WTC11 (cell line): ENCODE results near the gene RGP1. TPM values are rescaled to one million over a fixed set of nuclear protein-coding genes. Genes with fewer than 3 reads are reported as not detected.

Experiments used
- ATAC-seq: fragments of 200-7000 bp; cut with Tn5 transposase; 2 replicates; pipeline ENCODE4 v1.10.0; 2021; ENCODE audit warnings: mild to moderate bottlenecking, moderate library complexity
- CTCF ChIA-PET: fragments of 300-600 bp; sonication (Branson Sonifier 250); formaldehyde crosslinking; loops from one replicate; lab custom pipeline; 2021; ENCODE audit warnings: antibody characterized with exemption; lab: Charles Lee
- POLR2A ChIA-PET: fragments of 350-600 bp; sonication (Branson Sonifier 250); formaldehyde crosslinking; loops from one replicate; lab custom pipeline; 2021; ENCODE audit warnings: antibody characterized with exemption; lab: Charles Lee
- DNase-seq: peaks from one replicate; pipeline ENCODE4 v3.0.0; 2021; ENCODE audit warnings: low spot score
- H3K27ac Mint-ChIP-seq: 2 replicates; pipeline ENCODE4 v1.8.0; 2021; ENCODE audit warnings: mixed read lengths
- H3K27me3 Mint-ChIP-seq: 2 replicates; pipeline ENCODE4 v1.8.0; 2021; ENCODE audit warnings: low read depth, mild to moderate bottlenecking, moderate library complexity, mixed read lengths
- H3K36me3 Mint-ChIP-seq: 2 replicates; pipeline ENCODE4 v1.8.0; 2021; ENCODE audit warnings: mixed read lengths
- H3K4me1 Mint-ChIP-seq: 2 replicates; pipeline ENCODE4 v1.8.0; 2022; ENCODE audit warnings: mixed read lengths
- H3K4me3 Mint-ChIP-seq: 2 replicates; pipeline ENCODE4 v1.8.0; 2021; ENCODE audit warnings: mild to moderate bottlenecking, moderate library complexity, mixed read lengths
- H3K9me3 Mint-ChIP-seq: 2 replicates; pipeline ENCODE4 v1.8.0; 2021; ENCODE audit warnings: mixed read lengths
- CREB1 ChIP-seq: sonication (generic); formaldehyde crosslinking; IDR thresholded peaks from 2 replicates; pipeline ENCODE4 v1.8.0; 2023; ENCODE audit warnings: mild to moderate bottlenecking, missing genetic modification reagents
- FOXP1 ChIP-seq: sonication (generic); formaldehyde crosslinking; IDR thresholded peaks from 2 replicates; pipeline ENCODE4 v1.8.0; 2022; ENCODE audit warnings: missing genetic modification reagents, mild to moderate bottlenecking, moderate library complexity, borderline replicate concordance
- JUN ChIP-seq: sonication (generic); formaldehyde crosslinking; IDR thresholded peaks from 2 replicates; pipeline ENCODE4 v1.8.0; 2023; ENCODE audit warnings: mild to moderate bottlenecking, missing genetic modification reagents
- KAT7 ChIP-seq: sonication (generic); formaldehyde crosslinking; IDR thresholded peaks from 2 replicates; pipeline ENCODE4 v1.8.1; 2023; ENCODE audit warnings: missing genetic modification reagents, mild to moderate bottlenecking, borderline replicate concordance
- MXD4 ChIP-seq: fragments of 250-450 bp; sonication (Bioruptor Pico); IDR thresholded peaks from 2 replicates; pipeline ENCODE4 v1.8.0; 2021; ENCODE audit warnings: mild to moderate bottlenecking, moderate library complexity, borderline replicate concordance
- MYBL2 ChIP-seq: sonication (generic); formaldehyde crosslinking; IDR thresholded peaks from 2 replicates; pipeline ENCODE4 v1.8.1; 2023; ENCODE audit warnings: mild to moderate bottlenecking, moderate library complexity, missing genetic modification reagents
- RORB ChIP-seq: fragments of 250-450 bp; sonication (Bioruptor Pico); IDR thresholded peaks from 2 replicates; pipeline ENCODE4 v1.9.0; 2021; ENCODE audit warnings: mild to moderate bottlenecking
- TCF7 ChIP-seq: sonication (generic); formaldehyde crosslinking; IDR thresholded peaks from 2 replicates; pipeline ENCODE4 v1.8.0; 2022; ENCODE audit warnings: mild to moderate bottlenecking, low read depth, missing genetic modification reagents, moderate library complexity
- ZNF317 ChIP-seq: sonication (generic); formaldehyde crosslinking; IDR thresholded peaks from 2 replicates; pipeline ENCODE4 v1.8.1; 2023; ENCODE audit warnings: low read depth, mild to moderate bottlenecking, moderate library complexity, missing genetic modification reagents, borderline replicate concordance
- ZNF416 ChIP-seq: fragments of 250-450 bp; sonication (Bioruptor Pico); IDR thresholded peaks from 2 replicates; pipeline ENCODE4 v1.9.0; 2021; ENCODE audit warnings: mild to moderate bottlenecking, inconsistent platforms
- ZNF423 ChIP-seq: fragments of 250-450 bp; sonication (Bioruptor Pico); IDR thresholded peaks from 2 replicates; pipeline ENCODE4 v2.1.2; 2022; ENCODE audit warnings: mild to moderate bottlenecking, moderate library complexity
- total RNA-seq: library from RNA; stranded (reverse); gene quantifications from 3 replicates; pipeline ENCODE4 v1.2.3, GENCODE V29; 2021
- TF ChIP-seq, protein P1 (sequence below): sonication (generic); formaldehyde crosslinking; IDR thresholded peaks from 2 replicates; pipeline ENCODE4 v1.8.1; 2023; ENCODE audit warnings: mild to moderate bottlenecking, moderate library complexity, missing genetic modification reagents
- TF ChIP-seq, protein P2 (sequence below): fragments of 250-450 bp; sonication (Bioruptor Pico); IDR thresholded peaks from 2 replicates; pipeline ENCODE4 v1.9.0; 2021; ENCODE audit warnings: mild to moderate bottlenecking
- TF ChIP-seq, protein P3 (sequence below): sonication (generic); formaldehyde crosslinking; IDR thresholded peaks from 2 replicates; pipeline ENCODE4 v1.8.0; 2022; ENCODE audit warnings: mild to moderate bottlenecking, missing genetic modification reagents
- TF ChIP-seq, protein P4 (sequence below): sonication (generic); formaldehyde crosslinking; IDR thresholded peaks from 2 replicates; pipeline ENCODE4 v1.8.0; 2022; ENCODE audit warnings: mild to moderate bottlenecking, missing genetic modification reagents
- TF ChIP-seq, protein P5 (sequence below): fragments of 250-450 bp; sonication (Bioruptor Pico); IDR thresholded peaks from 2 replicates; pipeline ENCODE4 v2.1.2; 2022; ENCODE audit warnings: mild to moderate bottlenecking, moderate library complexity
- TF ChIP-seq, protein P6 (sequence below): sonication (generic); formaldehyde crosslinking; IDR thresholded peaks from 2 replicates; pipeline ENCODE4 v1.8.1; 2022; ENCODE audit warnings: mild to moderate bottlenecking, moderate library complexity, missing genetic modification reagents
- TF ChIP-seq, protein P7 (sequence below): fragments of 250-450 bp; sonication (Bioruptor Pico); IDR thresholded peaks from 2 replicates; pipeline ENCODE4 v1.9.0; 2021; ENCODE audit warnings: mild to moderate bottlenecking

RGP1 gene
- total RNA-seq, 1 experiment from 2014 or later, result 30.0 TPM

DNA sequence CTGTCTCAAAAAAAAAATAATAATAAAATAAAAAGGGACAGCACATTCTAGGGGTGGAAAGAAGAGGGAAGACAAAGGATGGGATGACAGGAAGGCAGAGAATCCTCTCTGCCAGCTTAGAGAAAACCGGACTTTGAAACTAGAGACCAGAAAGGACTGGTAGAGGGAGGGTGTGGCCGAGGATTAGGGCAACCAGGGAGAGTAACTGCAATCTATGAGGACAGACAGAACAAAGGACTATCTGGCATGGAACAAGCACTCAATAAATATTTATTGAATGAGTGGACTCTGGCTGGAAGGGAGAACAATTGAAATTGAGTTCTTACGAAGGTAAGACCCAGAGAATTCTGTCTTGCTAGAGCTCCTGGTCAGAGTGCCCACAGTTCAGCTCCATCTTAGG, 2.5 kb upstream of the RGP1 start:
- DNase-seq, result no peak
- peaks cover 46% of the 10 kb centered on the region for H3K36me3 Mint-ChIP-seq
- H3K4me1 Mint-ChIP-seq, result peaks cover 27% of the 10 kb centered on the region
- ATAC-seq, result no peak
- TF ChIP-seq, protein P1, sequence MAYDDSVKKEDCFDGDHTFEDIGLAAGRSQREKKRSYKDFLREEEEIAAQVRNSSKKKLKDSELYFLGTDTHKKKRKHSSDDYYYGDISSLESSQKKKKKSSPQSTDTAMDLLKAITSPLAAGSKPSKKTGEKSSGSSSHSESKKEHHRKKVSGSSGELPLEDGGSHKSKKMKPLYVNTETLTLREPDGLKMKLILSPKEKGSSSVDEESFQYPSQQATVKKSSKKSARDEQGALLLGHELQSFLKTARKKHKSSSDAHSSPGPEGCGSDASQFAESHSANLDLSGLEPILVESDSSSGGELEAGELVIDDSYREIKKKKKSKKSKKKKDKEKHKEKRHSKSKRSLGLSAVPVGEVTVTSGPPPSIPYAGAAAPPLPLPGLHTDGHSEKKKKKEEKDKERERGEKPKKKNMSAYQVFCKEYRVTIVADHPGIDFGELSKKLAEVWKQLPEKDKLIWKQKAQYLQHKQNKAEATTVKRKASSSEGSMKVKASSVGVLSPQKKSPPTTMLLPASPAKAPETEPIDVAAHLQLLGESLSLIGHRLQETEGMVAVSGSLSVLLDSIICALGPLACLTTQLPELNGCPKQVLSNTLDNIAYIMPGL (CRISPR knock-in tag), result no peak
- TF ChIP-seq ZNF416 (CRISPR knock-in tag), result no peak
- TF ChIP-seq MXD4 (CRISPR knock-in tag), result no peak
- no peak for TF ChIP-seq ZNF423 (CRISPR knock-in tag)
- TF ChIP-seq, protein P2, sequence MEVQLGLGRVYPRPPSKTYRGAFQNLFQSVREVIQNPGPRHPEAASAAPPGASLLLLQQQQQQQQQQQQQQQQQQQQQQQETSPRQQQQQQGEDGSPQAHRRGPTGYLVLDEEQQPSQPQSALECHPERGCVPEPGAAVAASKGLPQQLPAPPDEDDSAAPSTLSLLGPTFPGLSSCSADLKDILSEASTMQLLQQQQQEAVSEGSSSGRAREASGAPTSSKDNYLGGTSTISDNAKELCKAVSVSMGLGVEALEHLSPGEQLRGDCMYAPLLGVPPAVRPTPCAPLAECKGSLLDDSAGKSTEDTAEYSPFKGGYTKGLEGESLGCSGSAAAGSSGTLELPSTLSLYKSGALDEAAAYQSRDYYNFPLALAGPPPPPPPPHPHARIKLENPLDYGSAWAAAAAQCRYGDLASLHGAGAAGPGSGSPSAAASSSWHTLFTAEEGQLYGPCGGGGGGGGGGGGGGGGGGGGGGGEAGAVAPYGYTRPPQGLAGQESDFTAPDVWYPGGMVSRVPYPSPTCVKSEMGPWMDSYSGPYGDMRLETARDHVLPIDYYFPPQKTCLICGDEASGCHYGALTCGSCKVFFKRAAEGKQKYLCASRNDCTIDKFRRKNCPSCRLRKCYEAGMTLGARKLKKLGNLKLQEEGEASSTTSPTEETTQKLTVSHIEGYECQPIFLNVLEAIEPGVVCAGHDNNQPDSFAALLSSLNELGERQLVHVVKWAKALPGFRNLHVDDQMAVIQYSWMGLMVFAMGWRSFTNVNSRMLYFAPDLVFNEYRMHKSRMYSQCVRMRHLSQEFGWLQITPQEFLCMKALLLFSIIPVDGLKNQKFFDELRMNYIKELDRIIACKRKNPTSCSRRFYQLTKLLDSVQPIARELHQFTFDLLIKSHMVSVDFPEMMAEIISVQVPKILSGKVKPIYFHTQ (CRISPR knock-in tag), result no peak
- no peak for TF ChIP-seq JUN (CRISPR knock-in tag)
- TF ChIP-seq RORB (CRISPR knock-in tag), result no peak
- H3K27ac Mint-ChIP-seq, result no peak overlapping the region
- no peaks in the 10 kb centered on the region for H3K27me3 Mint-ChIP-seq
- ChIA-PET POLR2A (interaction anchor here (1.1 to 1.8 kb wide), 2 partner anchors 11 to 14 kb away, joined by 3 to 8 read pairs; partner anchors contain the start of genes CREB3 and TLN1), CTCF (interaction anchor here (1.0 to 4.1 kb wide), 4 partner anchors 10 to 19 kb away, joined by 4 to 27 read pairs (median 9); no protein-coding TSS in a partner anchor)
- peak overlapping the region; percentile 92 for H3K4me3 Mint-ChIP-seq
- no peaks in the 10 kb centered on the region for H3K9me3 Mint-ChIP-seq

DNA sequence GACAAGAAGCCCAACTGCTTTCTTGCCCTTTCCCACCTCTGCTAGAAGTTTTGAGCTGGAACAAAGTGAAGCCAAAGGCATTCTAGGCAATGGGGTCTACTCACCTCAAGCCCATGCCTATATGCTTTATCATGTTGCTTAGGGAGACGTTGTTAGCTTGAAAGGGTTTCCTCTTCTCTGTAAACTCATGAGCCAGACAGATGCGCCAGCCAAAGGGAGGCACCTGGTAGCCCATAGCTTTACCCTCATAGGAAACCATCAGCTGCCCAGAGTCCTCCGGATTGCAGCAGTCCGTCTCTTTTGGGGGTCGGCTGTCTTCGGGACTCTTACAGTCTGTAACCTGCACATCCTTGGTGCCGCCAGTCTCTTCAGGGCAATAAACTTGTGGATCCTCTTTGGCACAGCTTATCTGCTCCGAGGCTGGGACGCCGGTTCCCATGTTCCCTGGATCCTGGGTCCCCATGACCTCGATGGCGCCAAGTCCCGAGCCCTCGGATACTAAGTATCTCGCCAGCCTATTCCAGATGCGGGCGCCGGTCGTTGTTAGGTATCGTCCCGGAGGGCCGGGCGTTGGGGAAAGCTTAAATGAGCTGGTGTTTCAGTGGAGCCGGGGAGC, 737 bp upstream of the RGP1 start:
- ATAC-seq (peak; percentile 5; the same call in 1 of the 2 replicates), DNase-seq (no peak)
- peak overlapping the region; percentile 74 for H3K27ac Mint-ChIP-seq
- ChIA-PET CTCF (interaction anchor here (0.9 to 4.1 kb wide), 16 partner anchors 8 to 197 kb away, joined by 3 to 27 read pairs (median 6); partner anchors contain the start of genes ARHGEF39, CREB3 and TLN1), POLR2A (interaction anchor here (1.0 to 2.1 kb wide), 2 partner anchors 16 to 27 kb away, joined by 3 to 13 read pairs; partner anchors contain the start of genes CREB3 and TLN1)
- H3K36me3 Mint-ChIP-seq, result peaks cover 40% of the 10 kb centered on the region
- H3K27me3 Mint-ChIP-seq, result no peaks in the 10 kb centered on the region
- peak overlapping the region; percentile 92 for H3K4me3 Mint-ChIP-seq
- H3K4me1 Mint-ChIP-seq, result peaks cover 27% of the 10 kb centered on the region
- H3K9me3 Mint-ChIP-seq, result no peaks in the 10 kb centered on the region
- TF ChIP-seq CREB1 (CRISPR knock-in tag) (no peak), TCF7 (CRISPR knock-in tag) (no peak), KAT7 (CRISPR knock-in tag) (0 out of 2 replicates have a peak, but pooled peaks have one; percentile 46), ZNF317 (CRISPR knock-in tag) (no peak), MYBL2 (CRISPR knock-in tag) (no peak), FOXP1 (CRISPR knock-in tag) (no peak)
- TF ChIP-seq, protein P3, sequence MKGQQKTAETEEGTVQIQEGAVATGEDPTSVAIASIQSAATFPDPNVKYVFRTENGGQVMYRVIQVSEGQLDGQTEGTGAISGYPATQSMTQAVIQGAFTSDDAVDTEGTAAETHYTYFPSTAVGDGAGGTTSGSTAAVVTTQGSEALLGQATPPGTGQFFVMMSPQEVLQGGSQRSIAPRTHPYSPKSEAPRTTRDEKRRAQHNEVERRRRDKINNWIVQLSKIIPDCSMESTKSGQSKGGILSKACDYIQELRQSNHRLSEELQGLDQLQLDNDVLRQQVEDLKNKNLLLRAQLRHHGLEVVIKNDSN (CRISPR knock-in tag), result 0 out of 2 replicates have a peak, but pooled peaks have one; percentile 18
- TF ChIP-seq, protein P4, sequence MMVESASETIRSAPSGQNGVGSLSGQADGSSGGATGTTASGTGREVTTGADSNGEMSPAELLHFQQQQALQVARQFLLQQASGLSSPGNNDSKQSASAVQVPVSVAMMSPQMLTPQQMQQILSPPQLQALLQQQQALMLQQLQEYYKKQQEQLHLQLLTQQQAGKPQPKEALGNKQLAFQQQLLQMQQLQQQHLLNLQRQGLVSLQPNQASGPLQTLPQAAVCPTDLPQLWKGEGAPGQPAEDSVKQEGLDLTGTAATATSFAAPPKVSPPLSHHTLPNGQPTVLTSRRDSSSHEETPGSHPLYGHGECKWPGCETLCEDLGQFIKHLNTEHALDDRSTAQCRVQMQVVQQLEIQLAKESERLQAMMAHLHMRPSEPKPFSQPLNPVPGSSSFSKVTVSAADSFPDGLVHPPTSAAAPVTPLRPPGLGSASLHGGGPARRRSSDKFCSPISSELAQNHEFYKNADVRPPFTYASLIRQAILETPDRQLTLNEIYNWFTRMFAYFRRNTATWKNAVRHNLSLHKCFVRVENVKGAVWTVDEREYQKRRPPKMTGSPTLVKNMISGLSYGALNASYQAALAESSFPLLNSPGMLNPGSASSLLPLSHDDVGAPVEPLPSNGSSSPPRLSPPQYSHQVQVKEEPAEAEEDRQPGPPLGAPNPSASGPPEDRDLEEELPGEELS (CRISPR knock-in tag), result no peak
- TF ChIP-seq, protein P5, sequence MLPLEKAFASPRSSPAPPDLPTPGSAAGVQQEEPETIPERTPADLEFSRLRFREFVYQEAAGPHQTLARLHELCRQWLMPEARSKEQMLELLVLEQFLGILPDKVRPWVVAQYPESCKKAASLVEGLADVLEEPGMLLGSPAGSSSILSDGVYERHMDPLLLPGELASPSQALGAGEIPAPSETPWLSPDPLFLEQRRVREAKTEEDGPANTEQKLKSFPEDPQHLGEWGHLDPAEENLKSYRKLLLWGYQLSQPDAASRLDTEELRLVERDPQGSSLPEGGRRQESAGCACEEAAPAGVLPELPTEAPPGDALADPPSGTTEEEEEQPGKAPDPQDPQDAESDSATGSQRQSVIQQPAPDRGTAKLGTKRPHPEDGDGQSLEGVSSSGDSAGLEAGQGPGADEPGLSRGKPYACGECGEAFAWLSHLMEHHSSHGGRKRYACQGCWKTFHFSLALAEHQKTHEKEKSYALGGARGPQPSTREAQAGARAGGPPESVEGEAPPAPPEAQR, result no peak
- TF ChIP-seq, protein P6, sequence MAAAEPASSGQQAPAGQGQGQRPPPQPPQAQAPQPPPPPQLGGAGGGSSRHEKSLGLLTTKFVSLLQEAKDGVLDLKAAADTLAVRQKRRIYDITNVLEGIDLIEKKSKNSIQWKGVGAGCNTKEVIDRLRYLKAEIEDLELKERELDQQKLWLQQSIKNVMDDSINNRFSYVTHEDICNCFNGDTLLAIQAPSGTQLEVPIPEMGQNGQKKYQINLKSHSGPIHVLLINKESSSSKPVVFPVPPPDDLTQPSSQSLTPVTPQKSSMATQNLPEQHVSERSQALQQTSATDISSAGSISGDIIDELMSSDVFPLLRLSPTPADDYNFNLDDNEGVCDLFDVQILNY, result no peak
- TF ChIP-seq, protein P7, sequence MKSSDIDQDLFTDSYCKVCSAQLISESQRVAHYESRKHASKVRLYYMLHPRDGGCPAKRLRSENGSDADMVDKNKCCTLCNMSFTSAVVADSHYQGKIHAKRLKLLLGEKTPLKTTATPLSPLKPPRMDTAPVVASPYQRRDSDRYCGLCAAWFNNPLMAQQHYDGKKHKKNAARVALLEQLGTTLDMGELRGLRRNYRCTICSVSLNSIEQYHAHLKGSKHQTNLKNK (CRISPR knock-in tag), result no peak
